Activated CD4-positive, alpha-beta T cell treated with anti-CD3 and anti-CD28 coated beads for 36 hours (primary cell): ENCODE measurements around the gene ZNF80. TPM values are rescaled to one million over a fixed set of nuclear protein-coding genes. Genes with fewer than 3 reads are reported as not detected.

Experiments used
- ATAC-seq: fragments of 200-7000 bp; cut with Tn5 transposase; one replicate; pipeline ENCODE4 v1.10.0; 2021; ENCODE audit warnings: mild to moderate bottlenecking, moderate library complexity
- CTCF ChIA-PET: fragments of 350-600 bp; sonication (Branson Sonifier 250); formaldehyde crosslinking; loops from one replicate; lab custom pipeline; 2021; ENCODE audit warnings: antibody characterized with exemption; lab: Charles Lee
- POLR2A ChIA-PET: fragments of 350-600 bp; sonication (Branson Sonifier 250); formaldehyde crosslinking; loops from one replicate; lab custom pipeline; 2021; ENCODE audit warnings: antibody characterized with exemption, inconsistent platforms; lab: Charles Lee
- DNase-seq: peaks from one replicate; pipeline ENCODE4 v3.0.0-alpha.2; 2020
- H3K27ac Mint-ChIP-seq: one replicate; pipeline ENCODE4 v1.8.0; 2021; ENCODE audit warnings: mixed read lengths
- H3K27me3 Mint-ChIP-seq: one replicate; pipeline ENCODE4 v1.8.0; 2021; ENCODE audit warnings: mixed read lengths
- H3K36me3 Mint-ChIP-seq: one replicate; pipeline ENCODE4 v1.8.0; 2021; ENCODE audit warnings: low read depth, mixed read lengths
- H3K4me1 Mint-ChIP-seq: one replicate; pipeline ENCODE4 v1.8.0; 2021; ENCODE audit warnings: mixed read lengths
- H3K4me3 Mint-ChIP-seq: one replicate; pipeline ENCODE4 v1.8.0; 2021; ENCODE audit warnings: mild to moderate bottlenecking, moderate library complexity, mixed read lengths
- H3K9me3 Mint-ChIP-seq: one replicate; pipeline ENCODE4 v1.8.0; 2021; ENCODE audit warnings: low read depth, mixed read lengths
- intact Hi-C, 2 experiments: fragments of 100-400 bp; cut with DNase I in 1 of 2; cut with micrococcal nuclease in 1 of 2; formaldehyde crosslinking; loops; one replicate each; pipeline versions ENCODE4 v1.14.2 to v1.15.1; 2022 to 2024; cut with DNase I, micrococcal nuclease
- total RNA-seq, 2 experiments: library from RNA; stranded (reverse); gene quantifications; one replicate each; pipeline ENCODE4 v1.2.3, GENCODE V29; 2021

ZNF80 gene
- total RNA-seq, 2 experiments from 2014 or later = 0.23 to 0.27 TPM

GRCh38 chr3:114219741-114220140 is 17.6 kb downstream of the ZNF80 start:
- DNase-seq (no peak), ATAC-seq (no peak)
- H3K4me3 Mint-ChIP-seq = peak overlapping the region; percentile 15
- peak overlapping the region; percentile 76 for H3K27ac Mint-ChIP-seq
- H3K36me3 Mint-ChIP-seq = peaks cover 27% of the 10 kb centered on the region
- no peaks in the 10 kb centered on the region for H3K27me3 Mint-ChIP-seq
- intact Hi-C loops = loop anchor here (5.0 to 10.0 kb wide), 2 partner anchors 687 to 925 kb away; partner anchors contain the start of genes SIDT1 (in 1 of the 2) and ZBTB20 (in 1 of the 2)
- CTCF ChIA-PET = no interaction called here
- peaks cover 62% of the 10 kb centered on the region for H3K4me1 Mint-ChIP-seq
- POLR2A ChIA-PET = no interaction called here
- H3K9me3 Mint-ChIP-seq = peaks cover 4% of the 10 kb centered on the region

GRCh38 chr3:114218578-114219185 is 18.7 kb downstream of the ZNF80 start:
- ChIA-PET CTCF (interaction anchor here (0.8 to 2.6 kb wide), 4 partner anchors 9 to 162 kb away, joined by 3 to 5 read pairs (median 4); no protein-coding TSS in a partner anchor), POLR2A (interaction anchor here (0.5 kb wide), 1 partner anchor 200 kb away, joined by 5 read pairs; no protein-coding TSS in a partner anchor)
- intact Hi-C loops = loop anchor here (5.0 to 10.0 kb wide), 2 partner anchors 686 to 926 kb away; partner anchors contain the start of genes SIDT1 (in 1 of the 2) and ZBTB20 (in 1 of the 2)
- peak overlapping the region; percentile 44 for H3K27ac Mint-ChIP-seq
- peaks cover 54% of the 10 kb centered on the region for H3K4me1 Mint-ChIP-seq
- H3K9me3 Mint-ChIP-seq = no peaks in the 10 kb centered on the region
- H3K36me3 Mint-ChIP-seq = peaks cover 21% of the 10 kb centered on the region
- DNase-seq (peak; percentile 44), ATAC-seq (no peak)
- no peak overlapping the region for H3K4me3 Mint-ChIP-seq
- no peaks in the 10 kb centered on the region for H3K27me3 Mint-ChIP-seq

GRCh38 chr3:114218006-114218405 is 19.4 kb downstream of the ZNF80 start:
- intact Hi-C loops = loop anchor here (5.0 to 10.0 kb wide), 2 partner anchors 686 to 927 kb away; partner anchors contain the start of genes SIDT1 (in 1 of the 2) and ZBTB20 (in 1 of the 2)
- Mint-ChIP-seq H3K4me3 (no peak overlapping the region), H3K27me3 (no peaks in the 10 kb centered on the region), H3K4me1 (peaks cover 49% of the 10 kb centered on the region), H3K27ac (peak overlapping the region; percentile 53), H3K9me3 (no peaks in the 10 kb centered on the region), H3K36me3 (peaks cover 21% of the 10 kb centered on the region)
- ATAC-seq (no peak), DNase-seq (no peak)
- ChIA-PET CTCF (interaction anchor here (1.0 to 2.6 kb wide), 4 partner anchors 10 to 162 kb away, joined by 3 to 5 read pairs (median 4); no protein-coding TSS in a partner anchor), POLR2A (no interaction called here)

GRCh38 chr3:114217266-114217665 is 20.1 kb downstream of the ZNF80 start:
- no peak for DNase-seq
- H3K27me3 Mint-ChIP-seq = no peaks in the 10 kb centered on the region
- intact Hi-C loops = loop anchor here (5.0 to 10.0 kb wide), 2 partner anchors 685 to 928 kb away; partner anchors contain the start of genes SIDT1 (in 1 of the 2) and ZBTB20 (in 1 of the 2)
- H3K4me3 Mint-ChIP-seq = peak overlapping the region; percentile 46
- peaks cover 21% of the 10 kb centered on the region for H3K36me3 Mint-ChIP-seq
- ChIA-PET CTCF (interaction anchor here (0.6 to 2.6 kb wide), 4 partner anchors 62 to 163 kb away, joined by 3 to 5 read pairs (median 3); no protein-coding TSS in a partner anchor), POLR2A (interaction anchor here (0.6 kb wide), 1 partner anchor 882 kb away, joined by 3 read pairs; no protein-coding TSS in a partner anchor)
- peaks cover 47% of the 10 kb centered on the region for H3K4me1 Mint-ChIP-seq
- no peak overlapping the region for H3K27ac Mint-ChIP-seq
- no peak for ATAC-seq
- H3K9me3 Mint-ChIP-seq = no peaks in the 10 kb centered on the region

GRCh38 chr3:114216186-114216970 is 21.0 kb downstream of the ZNF80 start:
- Mint-ChIP-seq H3K4me3 (no peak overlapping the region), H3K36me3 (peaks cover 15% of the 10 kb centered on the region), H3K9me3 (no peaks in the 10 kb centered on the region), H3K27ac (no peak overlapping the region), H3K4me1 (peaks cover 38% of the 10 kb centered on the region), H3K27me3 (no peaks in the 10 kb centered on the region)
- DNase-seq (no peak), ATAC-seq (no peak)
- ChIA-PET POLR2A (interaction anchor here (0.6 kb wide), 1 partner anchor 883 kb away, joined by 3 read pairs; no protein-coding TSS in a partner anchor), CTCF (interaction anchor here (2.6 kb wide), 1 partner anchor 100 kb away, joined by 5 read pairs; no protein-coding TSS in a partner anchor)
- intact Hi-C loops = loop anchor here (5.0 to 10.0 kb wide), 2 partner anchors 684 to 928 kb away; partner anchors contain the start of genes SIDT1 (in 1 of the 2) and ZBTB20 (in 1 of the 2)

GRCh38 chr3:114214542-114215341 is 22.6 kb downstream of the ZNF80 start:
- CTCF ChIA-PET = interaction anchor here (0.5 to 2.6 kb wide), 14 partner anchors 9 to 882 kb away, joined by 3 to 14 read pairs (median 3); partner anchors contain the start of gene TIGIT
- Mint-ChIP-seq H3K27me3 (no peaks in the 10 kb centered on the region), H3K9me3 (peaks cover 2% of the 10 kb centered on the region), H3K4me1 (peaks cover 24% of the 10 kb centered on the region), H3K4me3 (no peak overlapping the region), H3K36me3 (peaks cover 12% of the 10 kb centered on the region), H3K27ac (no peak overlapping the region)
- ATAC-seq (peak; percentile 49), DNase-seq (peak; percentile 43)
- POLR2A ChIA-PET = interaction anchor here (0.6 to 3.1 kb wide), 11 partner anchors 8 to 1689 kb away, joined by 3 to 34 read pairs (median 5); no protein-coding TSS in a partner anchor
- intact Hi-C loops = loop anchor here (1.0 to 10.0 kb wide), 17 partner anchors 9 to 1568 kb away; partner anchors contain the start of genes CCDC191 (in 2 of the 2), NAA50 (in 2 of the 2), QTRT2 (in 2 of the 2) and ATP6V1A (in 1 of the 2)

GRCh38 chr3:114213627-114214541 is 23.5 kb downstream of the ZNF80 start:
- ATAC-seq = peak; percentile 76
- H3K4me3 Mint-ChIP-seq = no peak overlapping the region
- POLR2A ChIA-PET = interaction anchor here (0.5 to 3.1 kb wide), 12 partner anchors 8 to 931 kb away, joined by 3 to 34 read pairs (median 4); no protein-coding TSS in a partner anchor
- CTCF ChIA-PET = interaction anchor here (0.7 to 2.6 kb wide), 22 partner anchors 8 to 364 kb away, joined by 3 to 14 read pairs (median 3); partner anchors contain the start of genes CCDC191 and TIGIT
- peaks cover 2% of the 10 kb centered on the region for H3K9me3 Mint-ChIP-seq
- H3K27me3 Mint-ChIP-seq = no peaks in the 10 kb centered on the region
- H3K4me1 Mint-ChIP-seq = peaks cover 17% of the 10 kb centered on the region
- DNase-seq = peak; percentile 86
- H3K36me3 Mint-ChIP-seq = peaks cover 12% of the 10 kb centered on the region
- intact Hi-C loops = loop anchor here (1.0 to 10.0 kb wide), 20 partner anchors 9 to 1568 kb away; partner anchors contain the start of genes CCDC191 (in 2 of the 2), NAA50 (in 2 of the 2), QTRT2 (in 2 of the 2) and ZBTB20 (in 2 of the 2)
- no peak overlapping the region for H3K27ac Mint-ChIP-seq

GRCh38 chr3:114213292-114213626 is 24.1 kb downstream of the ZNF80 start:
- no peaks in the 10 kb centered on the region for H3K27me3 Mint-ChIP-seq
- peaks cover 9% of the 10 kb centered on the region for H3K36me3 Mint-ChIP-seq

GRCh38 chr3:114212646-114213045 is 24.7 kb downstream of the ZNF80 start:
- ATAC-seq (no peak), DNase-seq (no peak)
- ChIA-PET POLR2A (interaction anchor here (1.0 to 3.1 kb wide), 5 partner anchors 9 to 95 kb away, joined by 4 to 34 read pairs (median 8); no protein-coding TSS in a partner anchor), CTCF (interaction anchor here (1.0 to 2.6 kb wide), 5 partner anchors 11 to 206 kb away, joined by 3 to 14 read pairs (median 6); no protein-coding TSS in a partner anchor)
- Mint-ChIP-seq H3K27ac (no peak overlapping the region), H3K4me1 (peaks cover 6% of the 10 kb centered on the region), H3K36me3 (peaks cover 6% of the 10 kb centered on the region), H3K27me3 (no peaks in the 10 kb centered on the region), H3K9me3 (peaks cover 2% of the 10 kb centered on the region), H3K4me3 (no peak overlapping the region)
- intact Hi-C loops = loop anchor here (1.0 to 10.0 kb wide), 13 partner anchors 11 to 1570 kb away; partner anchors contain the start of genes ZBTB20 (in 2 of the 2), ATP6V1A (in 1 of the 2), CCDC191 (in 1 of the 2) and NAA50 (in 1 of the 2)

More at GRCh38 chr3:114213292-114213626, 24.1 kb downstream of the ZNF80 start:
- DNase-seq (no peak), ATAC-seq (no peak)
- POLR2A ChIA-PET = interaction anchor here (0.5 to 3.1 kb wide), 10 partner anchors 8 to 931 kb away, joined by 3 to 34 read pairs (median 4); no protein-coding TSS in a partner anchor
- no peak overlapping the region for H3K27ac Mint-ChIP-seq
- no peak overlapping the region for H3K4me3 Mint-ChIP-seq
- H3K9me3 Mint-ChIP-seq = peaks cover 2% of the 10 kb centered on the region
- CTCF ChIA-PET = interaction anchor here (0.7 to 2.6 kb wide), 16 partner anchors 9 to 364 kb away, joined by 3 to 14 read pairs (median 4); partner anchors contain the start of gene CCDC191
- intact Hi-C loops = loop anchor here (1.0 to 10.0 kb wide), 13 partner anchors 10 to 1569 kb away; partner anchors contain the start of genes ZBTB20 (in 2 of the 2), ATP6V1A (in 1 of the 2), CCDC191 (in 1 of the 2) and NAA50 (in 1 of the 2)
- peaks cover 12% of the 10 kb centered on the region for H3K4me1 Mint-ChIP-seq
